ENCODE data around the gene CR1. TPM values are rescaled to one million over a fixed set of nuclear protein-coding genes. Genes with fewer than 3 reads are reported as not detected.
A peak's percentile ranks its signal among the peaks of the same experiment; 100 is the strongest.

The CR1 gene
- total and polyA plus RNA-seq, 9 of the 15 experiments (the other 6 are each of a cell fraction or from before 2014, with no cell fraction given): 0.07 to 0.47 (median 0.18) TPM

DNA sequence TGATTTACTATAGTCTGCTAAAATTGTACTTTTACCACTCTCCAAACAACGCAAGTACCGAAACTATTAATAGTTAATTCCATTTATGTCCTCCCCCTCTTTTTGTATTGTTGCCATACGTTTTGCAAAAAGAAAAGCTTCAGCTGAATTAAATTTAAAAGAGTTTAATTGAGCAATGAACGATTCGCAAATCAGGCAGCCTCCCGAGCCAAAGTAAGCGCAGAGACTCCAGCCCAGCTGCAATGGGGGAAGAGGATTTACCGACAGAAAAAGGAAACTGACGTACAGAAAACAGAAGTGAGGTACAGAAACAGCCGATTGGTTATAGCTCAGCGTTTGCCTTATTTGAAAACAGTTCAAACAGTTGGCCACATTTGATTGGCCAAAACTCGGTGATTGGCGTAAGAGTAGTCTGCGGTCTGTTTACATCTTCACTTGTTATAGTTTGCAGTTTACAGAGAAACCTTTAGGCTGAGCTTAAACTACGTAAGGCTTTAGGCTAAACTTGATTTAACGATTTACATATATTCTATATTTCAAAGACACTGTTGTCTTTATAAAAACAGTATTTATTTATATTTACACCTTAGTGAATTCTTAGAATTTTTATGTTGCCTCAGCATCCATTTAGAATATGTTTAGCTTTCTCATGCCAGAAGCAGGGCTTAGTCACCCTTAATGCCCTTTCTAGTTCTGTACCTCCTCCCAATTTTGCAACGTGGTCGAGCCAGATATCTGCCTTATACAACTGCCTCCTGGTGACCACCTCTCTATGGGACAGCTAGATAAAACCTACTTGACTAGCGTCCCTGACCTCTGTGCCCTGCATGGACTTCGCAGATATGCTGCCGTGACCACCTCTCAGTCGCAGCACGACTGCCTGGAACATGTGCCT lies 23.8 kb downstream of the CR1 start (continued):
- TF ChIP-seq RBFOX2 (IDR thresholded peaks at IDR 0.05; ENCODE audit: low read depth, low read length) (peak; percentile 63), TAL1 (IDR thresholded peaks at IDR 0.05) (peak; percentile 99), TCF7 (IDR thresholded peaks at IDR 0.05; ENCODE audit: borderline replicate concordance) (peak; percentile 90; the same call in 1 of the 2 replicates), CHD2 (IDR thresholded peaks at IDR 0.05; ENCODE audit: low read depth, low read length) (no peak), BACH1 (tag; IDR thresholded peaks at IDR 0.05) (no peak), ARID3B (CRISPR knock-in tag; IDR thresholded peaks at IDR 0.05; ENCODE audit: borderline replicate concordance) (no peak), ZNF398 (CRISPR knock-in tag; IDR thresholded peaks at IDR 0.05) (no peak), WHSC1 (IDR thresholded peaks at IDR 0.05; ENCODE audit: low read length) (no peak), C11orf30 (IDR thresholded peaks at IDR 0.05; ENCODE audit: low read depth) (peak; percentile 88), ZNF699 (CRISPR knock-in tag; IDR thresholded peaks at IDR 0.05; ENCODE audit: insufficient replicate concordance) (no peak), ZC3H8 (IDR thresholded peaks at IDR 0.05) (0 out of 2 replicates have a peak, but pooled peaks have one; percentile 35), ZNF407 (IDR thresholded peaks at IDR 0.05; ENCODE audit: low read depth) (no peak), SOX6 (IDR thresholded peaks at IDR 0.05) (peak; percentile 95), ZNF174 (CRISPR knock-in tag; IDR thresholded peaks at IDR 0.05) (no peak), SRF (CRISPR knock-in tag; IDR thresholded peaks at IDR 0.05) (peak in 1 of 2 experiments; percentile 90; a peak in 2 of 4 replicates)
